GM12878 (cell line): ENCODE measurements around the gene SLC25A40. TPM values are rescaled to one million over a fixed set of nuclear protein-coding genes. Genes with fewer than 3 reads are reported as not detected.

Experiments
- ATAC-seq: fragments of 200-7000 bp; cut with Tn5 transposase; 3 replicates; pipeline ENCODE4 v1.9.1; 2020; ENCODE audit warnings: mild to moderate bottlenecking, moderate library complexity
- BruUV-seq: library from RNA; stranded (reverse); fragments of 400-500 nt; replicated peaks from 2 replicates; lab custom pipeline; 2021; lab: Mats Ljungman, UMichigan
- CTCF ChIA-PET: fragments of 300-600 bp; sonication (Branson Sonifier 250); formaldehyde crosslinking; extraction: SDS; loops from one replicate; lab custom pipeline; 2021; ENCODE audit warnings: inconsistent platforms; lab: Yijun Ruan, JAX
- POLR2A ChIA-PET: fragments of 350-600 bp; formaldehyde crosslinking; extraction: SDS; loops from one replicate; lab custom pipeline; 2021; ENCODE audit warnings: inconsistent platforms; lab: Charles Lee
- RAD21 ChIA-PET: fragments of 300-600 bp; sonication (Branson Sonifier 250); formaldehyde crosslinking; loops from one replicate; lab custom pipeline; 2023; ENCODE audit warnings: antibody characterized with exemption; ENCODE audit not compliant: unreplicated experiment; lab: Charles Lee
- SMC1A ChIA-PET: fragments of 300-600 bp; sonication (Branson Sonifier 250); formaldehyde crosslinking; loops from one replicate; lab custom pipeline; 2023; ENCODE audit not compliant: unreplicated experiment, uncharacterized antibody; lab: Charles Lee
- DNase-seq: peaks from one replicate; pipeline ENCODE4 v3.0.0-alpha.2; 2011; ENCODE audit warnings: low read depth, low spot score
- FAIRE-seq: peaks from 3 replicates; lab custom pipeline; 2011; peaks lifted over from hg19 to GRCh38; lab: Jason Lieb, UNC
- H2AFZ ChIP-seq: 2 replicates; pipeline ENCODE4 v1.6.0; 2011; ENCODE audit warnings: low read depth, low read length, control low read depth; ENCODE audit not compliant: control insufficient read depth
- H3K27ac ChIP-seq: 2 replicates; pipeline ENCODE4 v1.5.1; 2011; ENCODE audit warnings: control low read depth; ENCODE audit not compliant: control insufficient read depth, insufficient read depth
- H3K27me3 ChIP-seq, 2 experiments: replicated peaks in 1 of 2; 2 replicates each; pipeline versions ENCODE4 v1.6.0 to v1.6.1; 2011; ENCODE audit warnings: low read length in 1 of 2; ENCODE audit not compliant: control insufficient read depth in 2 of 2, insufficient read depth in 2 of 2
- H3K36me3 ChIP-seq, 2 experiments: 2 replicates each; pipeline ENCODE4 v1.5.1; 2011; ENCODE audit warnings: low read length in 1 of 2; ENCODE audit not compliant: control insufficient read depth in 2 of 2, insufficient read depth in 2 of 2
- H3K4me1 ChIP-seq: 2 replicates; pipeline ENCODE4 v1.6.1; 2011; ENCODE audit warnings: mild to moderate bottlenecking, low read length, moderate library complexity, mixed read lengths; ENCODE audit not compliant: control insufficient read depth, insufficient read depth
- H3K4me2 ChIP-seq: 2 replicates; pipeline ENCODE4 v1.6.0; 2011; ENCODE audit warnings: control low read depth; ENCODE audit not compliant: control insufficient read depth, insufficient read depth
- H3K4me3 ChIP-seq: fragments of 200-600 bp; sonication (generic); 2 replicates; pipeline ENCODE4 v1.5.1; 2016
- H3K79me2 ChIP-seq: 2 replicates; pipeline ENCODE4 v1.6.0; 2011; ENCODE audit warnings: low read length; ENCODE audit not compliant: control insufficient read depth, insufficient read depth
- H3K9ac ChIP-seq: 2 replicates; pipeline ENCODE4 v1.8.0; 2011; ENCODE audit warnings: low read length, control low read depth, mixed read lengths; ENCODE audit not compliant: control insufficient read depth, insufficient read depth
- H3K9me3 ChIP-seq: replicated peaks from 3 replicates; pipeline ENCODE4 v1.5.1; 2011; ENCODE audit warnings: mild to moderate bottlenecking, low read length; ENCODE audit not compliant: control insufficient read depth, insufficient read depth
- H4K20me1 ChIP-seq: 2 replicates; pipeline ENCODE4 v1.6.0; 2011; ENCODE audit not compliant: control insufficient read depth, insufficient read depth
- ATF7 ChIP-seq: fragments of 450-650 bp; IDR thresholded peaks from 2 replicates; pipeline ENCODE4 v1.6.1; 2016; ENCODE audit warnings: low read depth, mild to moderate bottlenecking
- BCL3 ChIP-seq: IDR thresholded peaks from 2 replicates; pipeline ENCODE4 v1.6.1; 2011; ENCODE audit warnings: borderline replicate concordance, low read depth, mild to moderate bottlenecking, moderate library complexity, low read length; ENCODE audit not compliant: insufficient read depth, poor library complexity, severe bottlenecking
- BCLAF1 ChIP-seq: fragments of 450-650 bp; IDR thresholded peaks from 2 replicates; pipeline ENCODE4 v1.6.1; 2017; ENCODE audit warnings: antibody characterized with exemption, mild to moderate bottlenecking, moderate library complexity
- CTCF ChIP-seq, 3 experiments: IDR thresholded peaks in 2 of 3; conservative IDR thresholded peaks in 1 of 3; 2 replicates each; pipeline ENCODE4 v1.5.1; 2011; ENCODE audit warnings: low read depth in 3 of 3, low read length in 3 of 3, mild to moderate bottlenecking in 3 of 3, control low read depth in 2 of 3, moderate library complexity in 2 of 3, inconsistent platforms in 1 of 3, mixed read lengths in 1 of 3; ENCODE audit not compliant: control insufficient read depth in 2 of 3, insufficient read depth in 1 of 3; ENCODE audit errors: extremely low read depth in 1 of 3
- JUND ChIP-seq: IDR thresholded peaks from 2 replicates; pipeline ENCODE4 v1.6.1; 2012; ENCODE audit warnings: low read depth, mild to moderate bottlenecking, low read length, improper control_type of control experiment, moderate library complexity
- RAD21 ChIP-seq: IDR thresholded peaks from 2 replicates; pipeline ENCODE4 v1.6.1; 2011; ENCODE audit warnings: mild to moderate bottlenecking, low read depth, low read length, moderate library complexity; ENCODE audit not compliant: insufficient read depth
- SMC3 ChIP-seq: IDR thresholded peaks from 2 replicates; pipeline ENCODE4 v1.6.1; 2011; ENCODE audit warnings: low read length, improper control_type of control experiment, borderline replicate concordance
- STAT3 ChIP-seq: IDR thresholded peaks from 2 replicates; pipeline ENCODE4 v1.6.1; 2011; ENCODE audit warnings: low read depth, low read length, improper control_type of control experiment
- USF1 ChIP-seq: IDR thresholded peaks from 2 replicates; pipeline ENCODE4 v1.6.1; 2011; ENCODE audit warnings: borderline replicate concordance, low read depth, mild to moderate bottlenecking, moderate library complexity, mixed read lengths, low read length; ENCODE audit not compliant: insufficient read depth; ENCODE audit errors: extremely low read length
- in situ Hi-C: fragments of 300-500 bp; cut with MboI; formaldehyde crosslinking; loops from 9 replicates; pipeline ENCODE4 v1.14.3; 2018; ENCODE audit warnings: mixed read lengths
- intact Hi-C: fragments of 100-400 bp; cut with micrococcal nuclease; formaldehyde crosslinking; loops from one replicate; pipeline ENCODE4 v1.14.2; 2022; ENCODE audit not compliant: unreplicated experiment
- polyA plus RNA-seq, 11 experiments: library from polyadenylated mRNA; depleted of rRNA in 4 of 11; unstranded in 6 of 11; stranded (reverse) in 5 of 11; fragments of >200 nt; fragmentation: Nextera tagmentation in 4 of 11; fragmentation: Illumina TruSeq in 1 of 11; extraction: Ambion mirVana in 4 of 11; extraction: Trizol in 1 of 11; gene quantifications; 1 replicate in 1 of 11; 2 replicates in 10 of 11; pipeline versions ENCODE4 v1.2.1 to v1.2.3, GENCODE V29; 2011 to 2016; ENCODE audit warnings: inconsistent platforms in 2 of 11, missing spikeins in 2 of 11, low read depth in 1 of 11
- total RNA-seq, 4 experiments: library from RNA; depleted of rRNA in 3 of 4; stranded (reverse); fragments of >200 nt in 3 of 4; fragmentation: Illumina TruSeq in 1 of 4; extraction: Trizol in 1 of 4; gene quantifications; 2 replicates each; pipeline versions ENCODE4 v1.2.1 to v1.2.3, GENCODE V29; 2013 to 2021

SLC25A40 gene
- total and polyA plus RNA-seq, 10 of the 15 experiments (the other 5 are each of a cell fraction or from before 2014, with no cell fraction given) = 15.8 to 60.3 (median 22.2) TPM

GRCh38 chr7:87895363-87895762 is 19.2 kb upstream of the SLC25A40 start (continued):
- TF ChIP-seq BCLAF1 (no peak), BCL3 (no peak), ATF7 (no peak), USF1 (no peak), STAT3 (no peak)

- CTCF ChIA-PET = interaction anchor here (0.6 to 6.6 kb wide), 46 partner anchors 9 to 578 kb away, joined by 3 to 81 read pairs (median 5); partner anchors contain the start of genes ABCB1, ADAM22, DBF4 and SLC25A40
- in situ Hi-C loops = loop anchor here (10.0 kb wide), 1 partner anchor 572 kb away; no protein-coding TSS in a partner anchor
- H3K36me3 ChIP-seq = peaks cover 1 to 10% of the 10 kb centered on the region in 2 experiments
- SMC1A ChIA-PET = interaction anchor here (0.6 to 6.5 kb wide), 28 partner anchors 8 to 381 kb away, joined by 3 to 55 read pairs (median 5); partner anchors contain the start of gene ABCB1
- RAD21 ChIA-PET = interaction anchor here (0.6 to 4.1 kb wide), 34 partner anchors 9 to 571 kb away, joined by 3 to 34 read pairs (median 4); partner anchors contain the start of genes ADAM22, DBF4 and SLC25A40
- H4K20me1 ChIP-seq = no peaks in the 10 kb centered on the region
- no peak overlapping the region for H2AFZ ChIP-seq
- BruUV-seq = no TSS peak
- no peak overlapping the region for H3K27ac ChIP-seq
- H3K27me3 ChIP-seq = no peaks in the 10 kb centered on the region
- no peak overlapping the region for H3K9ac ChIP-seq
- FAIRE-seq (no peak), ATAC-seq (no peak), DNase-seq (no peak)
- no peaks in the 10 kb centered on the region for H3K4me1 ChIP-seq
- peaks cover 33% of the 10 kb centered on the region for H3K79me2 ChIP-seq
- no peak overlapping the region for H3K4me3 ChIP-seq
- intact Hi-C loops = loop anchor here (1.0 to 5.0 kb wide), 3 partner anchors 90 to 575 kb away; no protein-coding TSS in a partner anchor
- TF ChIP-seq RAD21 (peak; percentile 56), JUND (no peak), CTCF (IDR thresholded peaks at IDR 0.05 in 2 of 3, conservative IDR thresholded peaks at IDR 0.05 in 1 of 3; ENCODE audit: control insufficient read depth in 2 of 3, extremely low read depth in 1 of 3, insufficient read depth in 1 of 3, low read depth in 3 of 3, low read length in 3 of 3) (peak in 2 of 3 experiments; percentile 8 to 32; a peak in 2 of 6 replicates), SMC3 (peak; percentile 54; the same call in 1 of the 2 replicates)
- no peaks in the 10 kb centered on the region; the same call in 2 of the 3 replicates for H3K9me3 ChIP-seq
- POLR2A ChIA-PET = interaction anchor here (0.7 kb wide), 3 partner anchors 89 to 830 kb away, joined by 3 to 5 read pairs (median 5); no protein-coding TSS in a partner anchor
- H3K4me2 ChIP-seq = no peak overlapping the region
Observed at GRCh38 chr7:87886875-87887274, 10.7 kb upstream of the SLC25A40 start.
